H1 (cell line): Measurements from ENCODE around the gene MIER2. TPM values are rescaled to one million over a fixed set of nuclear protein-coding genes. Genes with fewer than 3 reads are reported as not detected.
A peak's percentile ranks its signal among the peaks of the same experiment; 100 is the strongest.

ENCODE experiments used
- CTCF ChIA-PET: fragments of 300-600 bp; sonication (Branson Sonifier 250); formaldehyde crosslinking; loops from one replicate; lab custom pipeline; 2021; ENCODE audit not compliant: partially characterized antibody; lab: Charles Lee
- POLR2A ChIA-PET: fragments of 300-600 bp; sonication (Branson Sonifier 250); formaldehyde crosslinking; loops from one replicate; lab custom pipeline; 2021; ENCODE audit warnings: inconsistent platforms; ENCODE audit not compliant: partially characterized antibody; lab: Charles Lee
- DNase-seq, 2 experiments: peaks; one replicate each; pipeline versions ENCODE4 v3.0.0 to v3.0.0-alpha.2; 2010 to 2022; ENCODE audit warnings: low spot score in 2 of 2, low read depth in 1 of 2, mixed read lengths in 1 of 2
- FAIRE-seq: peaks from 2 replicates; lab custom pipeline; 2011; peaks lifted over from hg19 to GRCh38; lab: Jason Lieb, UNC
- H2AFZ ChIP-seq: 2 replicates; pipeline ENCODE4 v1.8.1; 2012; ENCODE audit warnings: low read length, inconsistent platforms
- H2AK5ac ChIP-seq: 2 replicates; pipeline ENCODE4 v1.6.1; 2013; ENCODE audit warnings: low read depth, low read length
- H2BK120ac ChIP-seq: replicated peaks from 2 replicates; pipeline ENCODE3; 2013; ENCODE audit warnings: low read depth, low read length, inconsistent platforms
- H2BK12ac ChIP-seq: 2 replicates; pipeline ENCODE4 v1.6.1; 2013; ENCODE audit warnings: low read depth, low read length
- H2BK15ac ChIP-seq: 2 replicates; pipeline ENCODE4 v1.6.1; 2013; ENCODE audit warnings: low read length
- H2BK20ac ChIP-seq: 2 replicates; pipeline ENCODE4 v1.6.1; 2013; ENCODE audit warnings: low read length
- H2BK5ac ChIP-seq: 2 replicates; pipeline ENCODE4 v1.6.1; 2013; ENCODE audit warnings: low read depth, low read length
- H3K14ac ChIP-seq: 2 replicates; pipeline ENCODE4 v1.6.1; 2013; ENCODE audit warnings: inconsistent platforms; ENCODE audit not compliant: insufficient read length
- H3K18ac ChIP-seq: 2 replicates; pipeline ENCODE4 v1.6.1; 2013; ENCODE audit warnings: low read length; ENCODE audit errors: extremely low read depth
- H3K23ac ChIP-seq: 2 replicates; pipeline ENCODE4 v1.6.1; 2013; ENCODE audit warnings: inconsistent platforms; ENCODE audit not compliant: insufficient read length
- H3K23me2 ChIP-seq: 2 replicates; pipeline ENCODE4 v1.6.1; 2013; ENCODE audit warnings: low read depth, low read length
- H3K27ac ChIP-seq: 2 replicates; pipeline ENCODE4 v1.6.1; 2011; ENCODE audit warnings: low read depth, low read length, inconsistent platforms
- H3K27me3 ChIP-seq, 4 experiments: replicated peaks in 1 of 4; 1 replicate in 1 of 4; 2 replicates in 3 of 4; pipeline versions ENCODE4 v1.6.1 to v1.8.1; 2011 to 2013; ENCODE audit warnings: low read length in 3 of 4, mild to moderate bottlenecking in 3 of 4, inconsistent platforms in 2 of 4, mixed read lengths in 2 of 4, moderate library complexity in 1 of 4; ENCODE audit not compliant: control insufficient read depth in 3 of 4, insufficient read depth in 3 of 4; ENCODE audit errors: extremely low read depth in 1 of 4
- H3K36me3 ChIP-seq, 4 experiments: 2 replicates each; pipeline versions ENCODE4 v1.6.1 to v1.8.1; 2011 to 2013; ENCODE audit warnings: mild to moderate bottlenecking in 4 of 4, low read length in 3 of 4, moderate library complexity in 2 of 4, control low read depth in 1 of 4, inconsistent platforms in 1 of 4; ENCODE audit not compliant: insufficient read depth in 4 of 4, control insufficient read depth in 2 of 4
- H3K4ac ChIP-seq: replicated peaks from 2 replicates; pipeline ENCODE3; 2013; ENCODE audit warnings: low read length, low read depth, mixed read lengths, inconsistent platforms; ENCODE audit not compliant: insufficient read length
- H3K4me1 ChIP-seq, 4 experiments: replicated peaks in 1 of 4; 1 replicate in 1 of 4; 2 replicates in 3 of 4; pipeline versions ENCODE4 v1.6.1 to v1.8.1; 2011 to 2013; ENCODE audit warnings: low read length in 3 of 4, inconsistent platforms in 2 of 4, mixed read lengths in 1 of 4; ENCODE audit not compliant: insufficient read depth in 4 of 4, control insufficient read depth in 3 of 4
- H3K4me2 ChIP-seq, 2 experiments: 2 replicates each; pipeline versions ENCODE4 v1.6.1 to v1.8.1; 2011 to 2013; ENCODE audit warnings: low read depth in 2 of 2, low read length in 2 of 2, control low read depth in 1 of 2, inconsistent platforms in 1 of 2, mild to moderate bottlenecking in 1 of 2; ENCODE audit not compliant: insufficient read depth in 1 of 2
- H3K4me3 ChIP-seq, 4 experiments: fragments of 200-600, 300-600 bp in 1 of 4; sonication (generic), shearing (Covaris generic), sonication (Bioruptor Twin) in 1 of 4; 2 replicates each; pipeline versions ENCODE4 v1.5.1 to v1.8.1; 2011 to 2016; ENCODE audit warnings: low read length in 4 of 4, low read depth in 3 of 4, control low read depth in 2 of 4, inconsistent platforms in 2 of 4, mild to moderate bottlenecking in 2 of 4, mixed read lengths in 1 of 4, moderate library complexity in 1 of 4; ENCODE audit not compliant: insufficient read depth in 2 of 4; ENCODE audit errors: extremely low read depth in 1 of 4
- H3K56ac ChIP-seq: replicated peaks from 2 replicates; pipeline ENCODE3; 2013; ENCODE audit warnings: low read depth, mild to moderate bottlenecking, mixed read lengths, low read length, inconsistent platforms; ENCODE audit not compliant: insufficient read length
- H3K79me1 ChIP-seq: 2 replicates; pipeline ENCODE4 v1.6.1; 2013; ENCODE audit warnings: low read depth, low read length, control low read depth
- H3K79me2 ChIP-seq, 2 experiments: 2 replicates each; pipeline versions ENCODE4 v1.6.1 to v1.8.1; 2012 to 2013; ENCODE audit warnings: low read length in 2 of 2, mild to moderate bottlenecking in 2 of 2, inconsistent platforms in 1 of 2; ENCODE audit not compliant: insufficient read depth in 2 of 2, control insufficient read depth in 1 of 2
- H3K9ac ChIP-seq, 4 experiments: replicated peaks in 1 of 4; 1 replicate in 1 of 4; 2 replicates in 3 of 4; pipeline versions ENCODE4 v1.6.1 to v1.8.1; 2011 to 2013; ENCODE audit warnings: low read depth in 3 of 4, low read length in 3 of 4, control low read depth in 2 of 4, mild to moderate bottlenecking in 2 of 4, moderate library complexity in 2 of 4, inconsistent platforms in 1 of 4; ENCODE audit errors: extremely low read depth in 1 of 4
- H3K9me3 ChIP-seq, 2 experiments: 2 replicates each; pipeline versions ENCODE4 v1.6.1 to v1.8.1; 2012 to 2013; ENCODE audit warnings: mild to moderate bottlenecking in 2 of 2, moderate library complexity in 2 of 2, control low read depth in 1 of 2, inconsistent platforms in 1 of 2, low read depth in 1 of 2, low read length in 1 of 2, mixed read lengths in 1 of 2; ENCODE audit not compliant: insufficient read depth in 2 of 2
- H4K20me1 ChIP-seq, 2 experiments: replicated peaks in 1 of 2; 2 replicates each; pipeline versions ENCODE3 to v1.8.1; 2011 to 2013; ENCODE audit warnings: inconsistent platforms in 2 of 2, low read length in 2 of 2, mild to moderate bottlenecking in 1 of 2; ENCODE audit not compliant: insufficient read depth in 2 of 2, control insufficient read depth in 1 of 2
- H4K5ac ChIP-seq: 2 replicates; pipeline ENCODE4 v1.6.1; 2013; ENCODE audit warnings: low read length, low read depth, mixed read lengths, inconsistent platforms; ENCODE audit not compliant: insufficient read length
- H4K8ac ChIP-seq: 2 replicates; pipeline ENCODE4 v1.8.0; 2013; ENCODE audit warnings: mild to moderate bottlenecking, moderate library complexity, low read length, inconsistent platforms; ENCODE audit not compliant: insufficient read depth; ENCODE audit errors: extremely low read depth
- H4K91ac ChIP-seq: replicated peaks from 2 replicates; pipeline ENCODE3; 2013; ENCODE audit warnings: low read length, mixed read lengths, inconsistent platforms; ENCODE audit not compliant: insufficient read length
- GTF2F1 ChIP-seq: IDR thresholded peaks from 2 replicates; pipeline ENCODE4 v1.6.1; 2012; ENCODE audit warnings: low read depth, low read length, improper control_type of control experiment, borderline replicate concordance
- KDM1A ChIP-seq: fragments of 200-600, 300-600 bp; sonication (generic); IDR thresholded peaks from 2 replicates; pipeline ENCODE4 v1.7.1; 2016; ENCODE audit warnings: mild to moderate bottlenecking, low read length, borderline replicate concordance
- POU5F1 ChIP-seq: IDR thresholded peaks from 2 replicates; pipeline ENCODE4 v1.6.1; 2011; ENCODE audit warnings: low read depth, mild to moderate bottlenecking, low read length, moderate library complexity
- SIN3A ChIP-seq, 2 experiments: IDR thresholded peaks in 1 of 2; conservative IDR thresholded peaks in 1 of 2; 2 replicates each; pipeline ENCODE4 v1.6.1; 2011 to 2012; ENCODE audit warnings: low read length in 2 of 2, improper control_type of control experiment in 1 of 2, low read depth in 1 of 2, mild to moderate bottlenecking in 1 of 2
- SP2 ChIP-seq: IDR thresholded peaks from 2 replicates; pipeline ENCODE4 v1.6.1; 2012; ENCODE audit warnings: mild to moderate bottlenecking, low read length, inconsistent platforms
- SUZ12 ChIP-seq: fragments of 200-600 bp; sonication (generic); IDR thresholded peaks from 2 replicates; pipeline ENCODE4 v1.6.1; 2012; ENCODE audit warnings: mild to moderate bottlenecking, inconsistent platforms, low read length, moderate library complexity, mixed read lengths
- USF2 ChIP-seq: IDR thresholded peaks from 2 replicates; pipeline ENCODE4 v1.6.1; 2011; ENCODE audit warnings: low read length, improper control_type of control experiment
- YY1 ChIP-seq: IDR thresholded peaks from 2 replicates; pipeline ENCODE4 v1.6.1; 2011; ENCODE audit warnings: low read depth, mild to moderate bottlenecking, low read length
- WGBS, 2 experiments: shearing (Covaris generic) in 1 of 2; methylation state at CpG; one replicate each; pipeline versions ENCODE4 v1.1.6 to v1.1.7; 2013 to 2015; ENCODE audit warnings: low lambda C conversion rate in 2 of 2, mixed read lengths in 2 of 2, inconsistent platforms in 1 of 2, low coverage in 1 of 2, missing lambda C conversion rate in 1 of 2; ENCODE audit not compliant: insufficient replicate concordance in 2 of 2, insufficient coverage in 1 of 2, insufficient read length in 1 of 2; ENCODE audit errors: extremely low coverage in 1 of 2, missing lambda C conversion rate in 1 of 2; 5-methylcytosine and 5-hydroxymethylcytosine counted together
- polyA plus RNA-seq, 7 experiments: library from polyadenylated mRNA; depleted of rRNA in 3 of 7; stranded (reverse) in 5 of 7; unstranded in 2 of 7; fragments of >200 nt in 5 of 7; fragments of 200-250 nt in 2 of 7; gene quantifications; 1 replicate in 5 of 7; 2 replicates in 1 of 7; 4 replicates in 1 of 7; pipeline versions ENCODE4 v1.2.1 to v1.2.3, GENCODE V29; 2011 to 2013; ENCODE audit warnings: missing spikeins in 2 of 7, mixed read lengths in 2 of 7
- total RNA-seq: library from RNA; stranded (reverse); fragmentation: NEBNext Ultra II Directional; extraction: Animal tissue kit (Norgen Biotek cat#: 25700); gene quantifications from 2 replicates; pipeline ENCODE4 v1.2.1, GENCODE V29; 2021
- TF ChIP-seq, protein P1 (sequence below): IDR thresholded peaks from 2 replicates; pipeline ENCODE4 v1.6.1; 2012; ENCODE audit warnings: low read length, inconsistent platforms

The MIER2 gene
- total and polyA plus RNA-seq, 2 of the 8 experiments (the other 6 are each of a cell fraction or from before 2014, with no cell fraction given): 30.3 to 48.3 TPM

GRCh38 chr19:364496-365287, 20.1 kb upstream of the MIER2 start:
- peaks cover 0 to 2% of the 10 kb centered on the region in 2 experiments for H4K20me1 ChIP-seq
- H3K23ac ChIP-seq: no peak overlapping the region
- H3K9ac ChIP-seq: no peak overlapping the region
- no peak overlapping the region for H3K4me2 ChIP-seq
- no peaks in the 10 kb centered on the region for H3K79me1 ChIP-seq
- no peak overlapping the region for H3K27ac ChIP-seq
- H3K23me2 ChIP-seq: no peaks in the 10 kb centered on the region
- POLR2A ChIA-PET: interaction anchor here (0.8 to 0.9 kb wide), 2 partner anchors 16 to 18 kb away, joined by 3 read pairs; no protein-coding TSS in a partner anchor
- H3K56ac ChIP-seq: no peak overlapping the region
- H2BK120ac ChIP-seq: no peak overlapping the region
- H3K18ac ChIP-seq: no peak overlapping the region
- no peak overlapping the region for H3K14ac ChIP-seq
- no peak overlapping the region for H2BK12ac ChIP-seq
- no peak for FAIRE-seq
- H3K79me2 ChIP-seq: no peaks in the 10 kb centered on the region
- H3K4me1 ChIP-seq: no peaks in the 10 kb centered on the region
- H4K91ac ChIP-seq: no peak overlapping the region
- WGBS, 2 experiments: 87% methylated on average over 16 of the region's 17 CpGs; no CpG with 5 or more reads in 1 of the 2 experiments
- no peak overlapping the region for H3K4me3 ChIP-seq
- no peak overlapping the region for H2BK5ac ChIP-seq
- peaks cover 0 to 2% of the 10 kb centered on the region in 2 experiments; a peak in 2 of 4 replicates for H3K9me3 ChIP-seq
- DNase-seq: no peak
- H2AK5ac ChIP-seq: no peak overlapping the region
- no peaks in the 10 kb centered on the region; a peak in 2 of 7 replicates for H3K27me3 ChIP-seq
- no peak overlapping the region for H3K4ac ChIP-seq
- peak overlapping the region; percentile 92 for H4K8ac ChIP-seq
- 0 out of 2 replicates have a peak overlapping the region, but pooled peaks have one; percentile 31 for H2BK15ac ChIP-seq
- H4K5ac ChIP-seq: no peak overlapping the region
- H2AFZ ChIP-seq: no peak overlapping the region
- H3K36me3 ChIP-seq: no peaks in the 10 kb centered on the region
- CTCF ChIA-PET: interaction anchor here (0.8 to 1.0 kb wide), 2 partner anchors 9 to 16 kb away, joined by 3 to 5 read pairs; no protein-coding TSS in a partner anchor
- no peak overlapping the region for H2BK20ac ChIP-seq
- TF ChIP-seq GTF2F1: no peak
- TF ChIP-seq KDM1A: no peak
- TF ChIP-seq SP2: no peak
- no peak for TF ChIP-seq USF2
- TF ChIP-seq SIN3A (conservative IDR thresholded peaks at IDR 0.05 in 1 of 2, IDR thresholded peaks at IDR 0.05 in 1 of 2; ENCODE audit: low read depth in 1 of 2, low read length in 2 of 2): no peak
- TF ChIP-seq, protein P1, sequence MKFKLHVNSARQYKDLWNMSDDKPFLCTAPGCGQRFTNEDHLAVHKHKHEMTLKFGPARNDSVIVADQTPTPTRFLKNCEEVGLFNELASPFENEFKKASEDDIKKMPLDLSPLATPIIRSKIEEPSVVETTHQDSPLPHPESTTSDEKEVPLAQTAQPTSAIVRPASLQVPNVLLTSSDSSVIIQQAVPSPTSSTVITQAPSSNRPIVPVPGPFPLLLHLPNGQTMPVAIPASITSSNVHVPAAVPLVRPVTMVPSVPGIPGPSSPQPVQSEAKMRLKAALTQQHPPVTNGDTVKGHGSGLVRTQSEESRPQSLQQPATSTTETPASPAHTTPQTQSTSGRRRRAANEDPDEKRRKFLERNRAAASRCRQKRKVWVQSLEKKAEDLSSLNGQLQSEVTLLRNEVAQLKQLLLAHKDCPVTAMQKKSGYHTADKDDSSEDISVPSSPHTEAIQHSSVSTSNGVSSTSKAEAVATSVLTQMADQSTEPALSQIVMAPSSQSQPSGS: no peak
- no peak for TF ChIP-seq YY1
- no peak for TF ChIP-seq SUZ12
- TF ChIP-seq POU5F1: no peak
